Measurements from ENCODE around the gene PCDHGA3.
"Not testable (repeated sequence)": the region's sequence is repeated elsewhere in the genome, so short reads cannot be mapped to it uniquely, and the experiment has no call there.

PCDHGA3 gene

DNA sequence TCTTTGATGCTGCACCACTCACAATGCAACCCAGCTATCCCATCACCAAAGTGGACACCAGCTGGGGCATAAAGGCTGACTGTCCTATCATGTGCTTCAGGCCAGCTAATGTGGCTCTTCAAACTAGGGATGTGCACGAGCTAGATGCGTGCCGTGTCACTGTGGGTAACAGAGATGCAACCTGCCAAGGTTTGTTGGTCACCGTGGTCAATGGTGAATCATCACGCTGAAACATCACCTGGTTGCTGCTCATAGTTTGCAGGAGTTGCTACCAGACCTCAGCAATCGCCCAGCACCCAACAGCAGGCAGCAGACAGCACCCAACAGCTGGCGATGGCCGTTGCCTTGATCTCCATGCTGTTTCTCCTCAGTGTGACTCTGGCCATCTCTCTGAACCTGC, 15.4 kb upstream of the PCDHGA3 start:
- Histone ChIP-seq H3K9me3 (ENCODE audit: severe bottlenecking) (peaks cover 15% of the 10 kb centered on the region), H3K36me3 (no peaks in the 10 kb centered on the region), H3K27me3 (ENCODE audit: insufficient read depth, low read depth, severe bottlenecking) (no peaks in the 10 kb centered on the region), H3K4me3 (ENCODE audit: low read depth, low read length) (no peak overlapping the region), H3K27ac (no peak overlapping the region)
- no peak for DNase-seq
- TF ChIP-seq, protein P1, sequence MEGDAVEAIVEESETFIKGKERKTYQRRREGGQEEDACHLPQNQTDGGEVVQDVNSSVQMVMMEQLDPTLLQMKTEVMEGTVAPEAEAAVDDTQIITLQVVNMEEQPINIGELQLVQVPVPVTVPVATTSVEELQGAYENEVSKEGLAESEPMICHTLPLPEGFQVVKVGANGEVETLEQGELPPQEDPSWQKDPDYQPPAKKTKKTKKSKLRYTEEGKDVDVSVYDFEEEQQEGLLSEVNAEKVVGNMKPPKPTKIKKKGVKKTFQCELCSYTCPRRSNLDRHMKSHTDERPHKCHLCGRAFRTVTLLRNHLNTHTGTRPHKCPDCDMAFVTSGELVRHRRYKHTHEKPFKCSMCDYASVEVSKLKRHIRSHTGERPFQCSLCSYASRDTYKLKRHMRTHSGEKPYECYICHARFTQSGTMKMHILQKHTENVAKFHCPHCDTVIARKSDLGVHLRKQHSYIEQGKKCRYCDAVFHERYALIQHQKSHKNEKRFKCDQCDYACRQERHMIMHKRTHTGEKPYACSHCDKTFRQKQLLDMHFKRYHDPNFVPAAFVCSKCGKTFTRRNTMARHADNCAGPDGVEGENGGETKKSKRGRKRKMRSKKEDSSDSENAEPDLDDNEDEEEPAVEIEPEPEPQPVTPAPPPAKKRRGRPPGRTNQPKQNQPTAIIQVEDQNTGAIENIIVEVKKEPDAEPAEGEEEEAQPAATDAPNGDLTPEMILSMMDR (IDR thresholded peaks at IDR 0.05; ENCODE audit: low read depth, low read length) = no peak

DNA sequence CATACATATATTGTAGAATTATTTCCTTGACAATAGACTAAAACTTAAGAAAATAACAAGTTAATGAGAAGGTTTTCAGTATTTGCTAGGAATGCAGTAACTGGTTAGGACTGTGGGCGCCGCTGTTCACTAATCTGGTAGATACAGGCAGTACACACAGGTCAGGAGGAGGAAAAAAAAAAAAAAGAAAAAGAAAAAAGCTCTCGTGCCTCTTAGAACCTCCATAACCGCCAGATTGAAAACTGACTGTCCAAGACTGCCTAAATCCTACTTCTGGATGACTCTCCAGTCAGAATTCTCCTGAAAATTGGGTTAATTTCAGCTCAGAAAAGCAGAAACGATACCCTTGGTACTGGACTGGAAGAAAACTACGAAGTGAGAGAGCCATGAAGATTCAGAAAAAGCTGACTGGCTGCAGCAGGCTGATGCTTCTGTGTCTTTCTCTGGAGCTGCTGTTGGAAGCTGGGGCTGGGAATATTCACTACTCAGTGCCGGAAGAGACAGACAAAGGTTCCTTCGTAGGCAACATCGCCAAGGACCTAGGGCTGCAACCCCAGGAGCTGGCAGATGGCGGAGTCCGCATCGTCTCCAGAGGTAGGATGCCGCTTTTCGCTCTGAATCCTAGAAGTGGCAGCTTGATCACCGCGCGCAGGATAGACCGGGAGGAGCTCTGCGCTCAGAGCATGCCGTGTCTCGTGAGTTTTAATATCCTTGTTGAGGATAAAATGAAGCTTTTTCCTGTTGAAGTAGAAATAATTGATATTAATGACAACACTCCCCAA, 13.1 kb upstream of the PCDHGA3 start, which contains the start of gene PCDHGA1:
Gene PCDHGA1 (plus strand): TSS at position 216 of the 782 bp plus-strand sequence.
- H3K9me3 ChIP-seq (ENCODE audit: severe bottlenecking) = peaks cover 18% of the 10 kb centered on the region
- no peak within 1 kb of the TSS for H3K4me3 ChIP-seq (ENCODE audit: low read depth, low read length)
- no peak within 1 kb of the TSS for H3K27ac ChIP-seq
- TF ChIP-seq, protein P1 (IDR thresholded peaks at IDR 0.05; ENCODE audit: low read depth, low read length) = peak; percentile 42; the same call in 1 of the 2 replicates
- DNase-seq = peak; percentile 31
- H3K36me3 ChIP-seq = no peaks in the 10 kb centered on the region
- no peaks in the 10 kb centered on the region for H3K27me3 ChIP-seq (ENCODE audit: insufficient read depth, low read depth, severe bottlenecking)

DNA sequence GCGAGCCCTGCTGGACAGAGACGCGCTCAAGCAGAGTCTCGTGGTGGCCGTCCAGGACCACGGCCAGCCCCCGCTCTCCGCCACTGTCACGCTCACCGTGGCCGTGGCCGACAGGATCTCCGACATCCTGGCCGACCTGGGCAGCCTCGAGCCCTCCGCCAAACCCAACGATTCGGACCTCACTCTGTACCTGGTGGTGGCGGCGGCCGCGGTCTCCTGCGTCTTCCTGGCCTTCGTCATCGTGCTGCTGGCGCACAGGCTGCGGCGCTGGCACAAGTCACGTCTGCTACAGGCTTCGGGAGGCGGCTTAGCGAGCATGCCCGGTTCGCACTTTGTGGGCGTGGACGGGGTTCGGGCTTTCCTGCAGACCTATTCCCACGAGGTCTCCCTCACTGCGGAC, 11.1 kb upstream of the PCDHGA3 start:
- H3K27me3 ChIP-seq (ENCODE audit: insufficient read depth, low read depth, severe bottlenecking); H3K27ac ChIP-seq; H3K36me3 ChIP-seq; H3K4me3 ChIP-seq (ENCODE audit: low read depth, low read length); DNase-seq: not testable (repeated sequence)
- peaks cover 18% of the 10 kb centered on the region for H3K9me3 ChIP-seq (ENCODE audit: severe bottlenecking)

DNA sequence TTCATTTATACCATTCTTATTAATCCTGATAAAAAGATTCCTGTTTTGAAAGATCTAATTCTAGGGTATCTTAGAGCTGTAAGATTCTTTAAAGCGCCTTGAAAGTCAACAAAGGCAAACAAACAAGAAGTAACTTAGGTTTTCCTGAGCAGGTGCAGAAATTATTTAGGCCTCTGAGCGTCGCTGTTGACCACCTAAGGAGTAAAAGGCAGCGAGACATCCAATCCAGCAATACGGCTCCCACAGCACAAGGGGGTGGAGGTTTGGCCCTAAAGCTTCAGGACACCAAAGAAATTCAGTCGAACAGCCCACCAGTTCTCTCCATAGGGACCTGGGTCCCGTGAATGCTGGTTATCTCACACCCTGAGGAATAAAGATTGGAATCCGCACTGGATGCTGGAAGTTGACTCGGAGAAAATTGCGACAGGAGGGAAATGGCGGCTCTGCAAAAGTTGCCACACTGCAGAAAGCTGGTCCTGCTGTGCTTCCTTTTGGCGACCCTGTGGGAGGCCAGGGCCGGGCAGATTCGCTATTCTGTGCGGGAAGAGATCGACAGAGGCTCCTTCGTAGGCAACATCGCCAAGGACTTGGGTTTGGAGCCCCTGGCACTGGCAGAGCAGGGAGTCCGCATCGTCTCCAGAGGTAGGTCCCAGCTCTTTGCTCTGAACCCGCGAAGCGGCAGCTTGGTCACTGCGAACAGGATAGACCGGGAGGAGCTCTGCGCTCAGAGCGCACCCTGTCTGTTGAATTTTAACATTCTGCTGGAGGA, 4.9 kb upstream of the PCDHGA3 start, which contains the start of gene PCDHGA2:
Gene PCDHGA2 (plus strand): TSS at position 223 of the 769 bp plus-strand sequence.
- Histone ChIP-seq H3K27ac (no peak within 1 kb of the TSS), H3K36me3 (no peaks in the 10 kb centered on the region), H3K4me3 (ENCODE audit: low read depth, low read length) (no peak within 1 kb of the TSS), H3K9me3 (ENCODE audit: severe bottlenecking) (peaks cover 14% of the 10 kb centered on the region), H3K27me3 (ENCODE audit: insufficient read depth, low read depth, severe bottlenecking) (no peaks in the 10 kb centered on the region)
- TF ChIP-seq, protein P1 (IDR thresholded peaks at IDR 0.05; ENCODE audit: low read depth, low read length) = peak; percentile 63
- peak; percentile 25 for DNase-seq

DNA sequence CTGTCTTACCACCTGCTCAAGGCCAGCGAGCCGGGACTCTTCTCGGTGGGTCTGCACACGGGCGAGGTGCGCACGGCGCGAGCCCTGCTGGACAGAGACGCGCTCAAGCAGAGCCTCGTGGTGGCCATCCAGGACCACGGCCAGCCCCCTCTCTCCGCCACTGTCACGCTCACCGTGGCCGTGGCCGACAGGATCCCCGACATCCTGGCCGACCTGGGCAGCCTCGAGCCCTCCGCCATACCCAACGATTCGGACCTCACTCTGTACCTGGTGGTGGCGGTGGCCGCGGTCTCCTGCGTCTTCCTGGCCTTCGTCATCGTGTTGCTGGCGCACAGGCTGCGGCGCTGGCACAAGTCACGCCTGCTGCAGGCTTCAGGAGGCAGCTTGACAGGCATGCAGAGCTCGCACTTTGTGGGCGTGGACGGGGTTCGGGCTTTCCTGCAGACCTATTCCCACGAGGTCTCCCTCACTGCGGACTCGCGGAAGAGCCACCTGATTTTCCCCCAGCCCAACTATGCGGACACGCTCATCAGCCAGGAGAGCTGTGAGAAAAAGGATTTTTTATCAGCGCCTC, 2.8 kb upstream of the PCDHGA3 start:
- DNase-seq; H3K27ac ChIP-seq; H3K36me3 ChIP-seq; H3K4me3 ChIP-seq (ENCODE audit: low read depth, low read length); H3K27me3 ChIP-seq (ENCODE audit: insufficient read depth, low read depth, severe bottlenecking): not testable (repeated sequence)
- peaks cover 23% of the 10 kb centered on the region for H3K9me3 ChIP-seq (ENCODE audit: severe bottlenecking)

DNA sequence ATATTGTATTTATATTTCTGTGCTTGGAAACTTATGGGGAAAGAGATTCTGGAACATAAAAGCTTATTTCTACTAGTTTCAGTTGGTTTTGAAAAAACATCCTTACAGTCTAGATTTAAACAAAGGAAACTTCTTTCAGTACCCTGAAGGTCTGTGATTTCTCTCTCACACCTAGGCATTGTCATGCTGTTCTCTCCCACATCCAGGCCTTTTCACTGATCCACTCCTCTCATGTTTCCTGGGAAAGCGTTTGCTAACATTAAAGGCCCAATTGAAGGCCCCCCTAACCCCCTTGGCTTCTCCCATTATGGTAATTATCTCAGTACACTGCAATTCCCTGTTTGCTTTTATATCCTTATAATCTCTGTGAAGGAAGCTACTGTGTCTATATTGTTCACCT, 856 bp upstream of the PCDHGA3 start:
- Histone ChIP-seq H3K27me3 (ENCODE audit: insufficient read depth, low read depth, severe bottlenecking) (no peaks in the 10 kb centered on the region), H3K36me3 (no peaks in the 10 kb centered on the region), H3K9me3 (ENCODE audit: severe bottlenecking) (peaks cover 23% of the 10 kb centered on the region), H3K27ac (no peak overlapping the region), H3K4me3 (ENCODE audit: low read depth, low read length) (no peak overlapping the region)
- TF ChIP-seq, protein P1 (IDR thresholded peaks at IDR 0.05; ENCODE audit: low read depth, low read length) = no peak
- DNase-seq = no peak
